Stomach smooth muscle (tissue), 2 donors: Measurements from ENCODE around the gene VPS16.

Experiments
- H3K27ac ChIP-seq: one replicate; pipeline ENCODE4 v1.7.0; 2013; ENCODE audit warnings: mild to moderate bottlenecking, low read length, inconsistent platforms
- H3K27me3 ChIP-seq, 2 donors: one replicate each; pipeline ENCODE4 v1.7.0; 2013; ENCODE audit warnings: low read length in 2 of 2; ENCODE audit not compliant: insufficient read depth in 2 of 2, control insufficient read depth in 1 of 2
- H3K36me3 ChIP-seq, 2 donors: one replicate each; pipeline ENCODE4 v1.7.0; 2013; ENCODE audit warnings: low read length in 2 of 2; ENCODE audit not compliant: control insufficient read depth in 2 of 2, insufficient read depth in 2 of 2
- H3K4me1 ChIP-seq: one replicate; pipeline ENCODE4 v1.7.0; 2013; ENCODE audit warnings: low read length; ENCODE audit not compliant: control insufficient read depth, insufficient read depth
- H3K4me3 ChIP-seq, 2 donors: one replicate each; pipeline ENCODE4 v1.7.0; 2013; ENCODE audit warnings: low read length in 2 of 2
- H3K9ac ChIP-seq, 2 donors: one replicate each; pipeline ENCODE4 v1.7.0; 2013; ENCODE audit warnings: low read length in 2 of 2, mild to moderate bottlenecking in 1 of 2
- H3K9me3 ChIP-seq, 2 donors: one replicate each; pipeline ENCODE4 v1.7.0; 2013; ENCODE audit warnings: low read length in 2 of 2; ENCODE audit not compliant: control insufficient read depth in 2 of 2
- donor health status: healthy.
- donor health status: Pancreatic carcinoma.

The VPS16 gene

DNA sequence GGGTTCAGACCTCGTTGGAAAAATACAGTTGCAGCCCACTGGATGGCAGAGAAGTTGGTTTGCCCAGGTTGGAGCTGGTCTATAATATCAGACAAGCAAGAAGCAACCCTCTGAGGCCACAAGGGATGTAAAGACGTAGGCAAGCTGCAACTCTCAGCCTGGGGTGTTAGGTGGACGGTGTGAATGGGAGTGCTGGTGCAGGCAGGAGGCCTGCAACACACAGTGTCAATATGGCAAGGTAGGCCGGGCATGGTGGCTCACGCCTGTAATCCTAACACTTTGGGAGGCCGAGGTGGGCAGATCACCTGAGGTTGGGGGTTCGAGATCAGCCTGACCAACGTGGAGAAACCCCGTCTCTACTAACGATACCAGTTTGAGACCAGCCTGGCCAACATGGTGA is 10.5 kb downstream of the VPS16 start:
- Histone ChIP-seq H3K9me3 (no peaks in the 10 kb centered on the region), H3K27me3 (no peaks in the 10 kb centered on the region), H3K27ac (no peak overlapping the region), H3K36me3 (peaks cover 0 to 3% of the 10 kb centered on the region in 2 donors), H3K4me3 (no peak overlapping the region), H3K4me1 (no peaks in the 10 kb centered on the region), H3K9ac (no peak overlapping the region)

DNA sequence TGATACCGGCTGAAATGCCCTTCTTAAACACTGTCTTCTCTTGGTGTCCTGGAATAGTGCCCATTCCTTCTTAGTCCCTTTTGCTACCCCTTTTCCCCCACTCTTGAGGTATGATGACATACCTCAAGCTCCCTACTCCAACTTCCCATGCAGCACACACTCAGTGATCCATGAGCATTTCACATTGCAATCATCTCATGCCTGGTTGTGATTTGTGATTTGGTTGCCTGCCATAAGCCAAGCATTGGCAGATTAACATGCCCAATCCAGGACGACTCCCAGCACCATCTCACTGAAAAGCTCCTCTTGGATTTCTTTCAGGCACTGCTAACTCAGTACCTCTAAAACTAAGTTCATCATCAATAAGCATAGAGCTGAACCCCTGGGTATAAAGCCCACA is 18.0 kb downstream of the VPS16 start:
- no peaks in the 10 kb centered on the region for H3K4me1 ChIP-seq
- no peaks in the 10 kb centered on the region for H3K9me3 ChIP-seq
- H3K27ac ChIP-seq = no peak overlapping the region
- no peaks in the 10 kb centered on the region for H3K27me3 ChIP-seq
- no peak overlapping the region for H3K9ac ChIP-seq
- peaks cover 20 to 26% of the 10 kb centered on the region in 2 donors for H3K36me3 ChIP-seq
- no peak overlapping the region for H3K4me3 ChIP-seq

DNA sequence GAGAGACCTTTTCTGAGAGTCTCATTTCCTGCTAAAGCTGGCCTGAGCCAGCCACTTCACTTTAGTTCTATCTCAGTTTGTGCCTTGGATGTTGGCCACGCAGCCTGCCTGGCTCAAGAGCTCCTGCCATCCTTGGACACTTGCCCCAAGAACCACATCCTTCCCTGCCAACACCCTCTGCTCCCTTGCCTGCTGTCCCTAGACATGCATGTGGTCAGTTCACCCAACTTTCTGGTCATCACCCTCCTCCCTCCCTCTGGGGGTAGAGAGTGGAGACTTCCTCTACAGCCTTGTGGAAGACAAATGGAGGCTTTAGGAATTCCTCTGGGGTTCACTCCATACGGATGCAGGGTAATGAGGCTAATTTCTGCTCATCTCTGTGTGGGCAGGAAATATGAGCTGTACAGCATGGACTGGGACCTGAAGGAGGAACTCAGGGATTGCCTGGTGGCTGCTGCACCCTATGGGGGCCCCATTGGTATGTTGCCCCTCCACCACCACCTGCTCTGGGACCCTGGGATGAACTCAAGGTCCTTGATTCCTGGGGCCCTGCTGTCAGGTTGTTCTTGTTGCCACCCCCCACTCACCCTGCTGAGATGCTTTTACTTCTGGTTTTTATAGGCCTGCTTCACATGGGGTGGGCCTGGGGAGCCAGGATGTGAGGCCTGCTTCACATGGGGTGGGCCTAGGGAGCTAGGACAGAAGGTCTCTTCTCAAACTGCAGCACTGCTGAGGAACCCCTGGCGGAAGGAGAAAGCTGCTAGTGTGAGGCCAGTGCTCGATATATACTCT is 19.0 kb downstream of the VPS16 start:
- H3K27me3 ChIP-seq = no peaks in the 10 kb centered on the region

DNA sequence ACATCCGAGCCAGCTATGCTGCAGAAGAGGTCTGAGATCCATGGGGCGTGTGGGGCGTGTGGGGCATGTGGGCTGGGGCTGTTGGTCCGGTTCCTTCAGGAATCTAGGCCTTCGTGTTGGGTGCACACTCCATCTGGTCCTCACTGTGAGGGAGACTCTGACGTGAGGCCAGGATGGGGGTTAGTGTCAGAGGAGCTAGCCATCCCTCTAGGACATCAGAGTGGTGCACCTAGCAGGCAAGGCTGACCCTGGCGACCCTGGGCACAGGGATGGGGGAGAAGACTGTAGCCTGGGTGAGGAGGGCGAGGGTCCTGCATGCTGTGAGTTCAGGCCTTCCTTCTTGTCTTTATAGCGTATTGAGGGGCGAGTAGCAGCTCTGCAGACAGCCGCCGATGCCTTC is 24.1 kb downstream of the VPS16 start:
- no peaks in the 10 kb centered on the region for H3K27me3 ChIP-seq
- no peak overlapping the region for H3K9ac ChIP-seq
- no peaks in the 10 kb centered on the region for H3K4me1 ChIP-seq
- peaks cover 44 to 45% of the 10 kb centered on the region in 2 donors for H3K36me3 ChIP-seq
- H3K27ac ChIP-seq = no peak overlapping the region
- no peak overlapping the region for H3K4me3 ChIP-seq
- H3K9me3 ChIP-seq = no peaks in the 10 kb centered on the region

More for the DNA sequence above, 19.0 kb downstream of the VPS16 start:
- Histone ChIP-seq H3K27ac (no peak overlapping the region), H3K4me3 (no peak overlapping the region), H3K9me3 (no peaks in the 10 kb centered on the region), H3K4me1 (no peaks in the 10 kb centered on the region), H3K9ac (no peak overlapping the region), H3K36me3 (peaks cover 24 to 34% of the 10 kb centered on the region in 2 donors)

DNA sequence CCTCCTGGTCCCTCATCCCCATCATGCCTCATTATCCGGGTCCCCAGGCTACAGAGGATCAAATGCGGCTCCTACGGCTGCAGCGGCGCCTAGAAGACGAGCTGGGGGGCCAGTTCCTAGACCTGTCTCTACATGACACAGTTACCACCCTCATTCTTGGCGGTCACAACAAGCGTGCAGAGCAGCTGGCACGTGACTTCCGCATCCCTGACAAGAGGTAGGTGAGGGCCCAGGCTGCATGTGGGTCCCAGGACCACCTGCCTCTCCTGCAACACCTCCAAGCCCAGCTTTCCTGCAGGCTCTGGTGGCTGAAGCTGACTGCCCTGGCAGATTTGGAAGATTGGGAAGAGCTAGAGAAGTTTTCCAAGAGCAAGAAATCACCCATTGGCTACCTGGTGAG is 24.6 kb downstream of the VPS16 start:
- Histone ChIP-seq H3K9me3 (no peaks in the 10 kb centered on the region), H3K27me3 (no peaks in the 10 kb centered on the region), H3K9ac (no peak overlapping the region), H3K4me1 (no peaks in the 10 kb centered on the region), H3K36me3 (peaks cover 44% of the 10 kb centered on the region in 2 donors), H3K4me3 (no peak overlapping the region), H3K27ac (no peak overlapping the region)

DNA sequence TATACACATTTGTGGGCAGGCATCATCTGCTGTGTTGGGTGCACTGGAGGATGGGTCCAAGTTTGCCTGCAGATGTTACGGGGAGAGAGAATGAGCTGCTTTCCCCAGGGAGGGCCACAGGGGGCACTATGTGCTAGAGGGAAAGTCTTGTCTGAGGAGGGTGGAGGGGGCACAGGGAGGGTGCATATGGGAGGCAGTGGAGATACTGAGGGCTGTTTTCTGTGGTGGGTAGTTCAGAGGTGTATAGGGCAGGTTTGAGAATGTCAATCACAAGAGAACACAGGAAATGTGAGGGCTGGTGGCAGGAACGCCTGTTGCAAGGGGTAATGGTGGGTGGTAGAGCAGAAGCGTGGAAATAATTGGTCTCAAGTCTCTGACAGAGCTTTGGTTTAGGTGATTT is 25.1 kb downstream of the VPS16 start:
- peaks cover 43% of the 10 kb centered on the region in 2 donors for H3K36me3 ChIP-seq
- H3K9ac ChIP-seq = no peak overlapping the region
- no peaks in the 10 kb centered on the region for H3K9me3 ChIP-seq
- H3K27me3 ChIP-seq = no peaks in the 10 kb centered on the region
- H3K4me1 ChIP-seq = no peaks in the 10 kb centered on the region
- H3K27ac ChIP-seq = no peak overlapping the region
- no peak overlapping the region for H3K4me3 ChIP-seq

DNA sequence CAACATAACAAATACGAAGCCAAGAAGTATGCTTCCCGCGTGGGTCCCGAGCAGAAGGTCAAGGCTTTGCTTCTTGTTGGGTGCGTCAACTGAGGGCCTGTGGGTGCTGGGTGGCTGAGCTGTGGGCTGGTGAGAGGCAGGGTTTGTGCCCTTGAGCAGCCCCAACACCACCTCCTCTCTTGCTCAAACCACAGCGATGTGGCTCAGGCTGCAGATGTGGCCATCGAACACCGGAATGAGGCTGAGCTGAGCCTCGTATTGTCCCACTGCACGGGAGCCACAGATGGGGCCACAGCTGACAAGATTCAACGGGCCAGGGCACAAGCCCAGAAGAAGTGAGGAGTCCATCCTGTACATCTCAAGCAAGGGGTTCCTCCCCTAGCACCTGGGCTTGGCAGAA is 25.7 kb downstream of the VPS16 start:
- Histone ChIP-seq H3K4me3 (no peak overlapping the region), H3K36me3 (peaks cover 36 to 37% of the 10 kb centered on the region in 2 donors), H3K27ac (no peak overlapping the region), H3K27me3 (peaks cover 0 to 3% of the 10 kb centered on the region in 2 donors), H3K9me3 (no peaks in the 10 kb centered on the region), H3K4me1 (no peaks in the 10 kb centered on the region), H3K9ac (no peak overlapping the region)

DNA sequence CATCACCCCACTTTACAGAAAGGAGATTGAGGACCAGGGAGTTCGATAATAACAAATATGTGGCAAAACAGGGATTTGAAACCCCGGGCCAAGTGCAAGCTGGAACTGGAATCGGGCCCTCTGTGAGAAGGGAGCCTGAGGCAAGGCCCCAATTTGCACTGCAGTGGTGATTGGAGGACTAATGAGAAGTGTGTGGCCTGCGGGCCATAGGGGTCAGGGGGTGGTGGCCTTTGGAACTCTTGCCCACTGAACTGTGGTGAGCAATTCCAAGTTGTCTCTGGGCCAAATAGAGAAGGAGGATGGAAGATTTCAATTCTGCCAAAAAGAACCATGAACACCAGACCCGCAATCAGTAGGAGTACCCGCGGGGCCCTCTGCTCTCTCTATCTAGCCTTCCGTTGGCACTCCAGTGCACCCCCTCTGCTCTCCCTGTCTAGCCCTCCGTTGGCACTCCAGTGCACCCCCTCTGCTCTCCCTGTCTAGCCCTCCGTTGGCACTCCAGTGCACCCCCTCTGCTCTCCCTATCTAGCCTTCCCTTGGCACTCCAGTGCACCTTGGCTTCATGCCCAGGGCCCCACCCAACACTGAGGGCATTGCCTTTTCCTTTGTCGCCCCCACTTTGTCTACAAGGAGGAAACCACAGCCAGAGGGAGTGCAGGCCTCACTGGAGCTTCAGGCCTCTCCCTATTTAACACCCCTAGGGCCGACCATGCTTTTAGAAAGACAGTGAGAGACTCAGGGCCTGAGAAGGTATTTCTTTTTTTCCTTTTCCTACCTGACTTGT is 26.7 kb downstream of the VPS16 start:
- no peaks in the 10 kb centered on the region for H3K9me3 ChIP-seq
- H3K9ac ChIP-seq = no peak overlapping the region
- H3K36me3 ChIP-seq = peaks cover 27 to 29% of the 10 kb centered on the region in 2 donors
- H3K4me1 ChIP-seq = peaks cover 9% of the 10 kb centered on the region
- H3K27ac ChIP-seq = no peak overlapping the region
- H3K27me3 ChIP-seq = peaks cover 1 to 9% of the 10 kb centered on the region in 2 donors
- H3K4me3 ChIP-seq = no peak overlapping the region

DNA sequence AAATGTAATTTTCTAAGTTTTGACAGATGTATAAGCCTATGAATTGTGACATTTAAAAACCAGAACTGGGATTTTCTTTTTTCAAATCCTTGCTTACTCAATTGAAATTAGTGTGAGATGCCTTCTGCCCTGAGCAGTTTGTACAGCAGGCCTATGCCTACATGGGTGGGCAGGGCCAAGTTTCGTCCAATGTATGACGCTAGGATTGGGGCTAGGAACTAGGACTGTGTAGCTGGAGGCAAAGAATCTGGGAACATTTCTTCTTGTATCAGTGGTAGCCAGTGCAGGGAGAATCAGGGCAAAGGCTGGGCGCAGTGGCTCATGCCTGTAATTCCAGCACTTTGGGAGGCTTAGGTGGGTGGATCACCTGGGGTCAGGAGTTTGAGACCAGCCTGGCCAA is 28.8 kb downstream of the VPS16 start:
- no peaks in the 10 kb centered on the region for H3K9me3 ChIP-seq
- no peak overlapping the region for H3K27ac ChIP-seq
- H3K36me3 ChIP-seq = peaks cover 14 to 21% of the 10 kb centered on the region in 2 donors
- no peak overlapping the region for H3K9ac ChIP-seq
- H3K27me3 ChIP-seq = peaks cover 5 to 11% of the 10 kb centered on the region in 2 donors
- H3K4me1 ChIP-seq = peaks cover 19% of the 10 kb centered on the region
- no peak overlapping the region for H3K4me3 ChIP-seq

DNA sequence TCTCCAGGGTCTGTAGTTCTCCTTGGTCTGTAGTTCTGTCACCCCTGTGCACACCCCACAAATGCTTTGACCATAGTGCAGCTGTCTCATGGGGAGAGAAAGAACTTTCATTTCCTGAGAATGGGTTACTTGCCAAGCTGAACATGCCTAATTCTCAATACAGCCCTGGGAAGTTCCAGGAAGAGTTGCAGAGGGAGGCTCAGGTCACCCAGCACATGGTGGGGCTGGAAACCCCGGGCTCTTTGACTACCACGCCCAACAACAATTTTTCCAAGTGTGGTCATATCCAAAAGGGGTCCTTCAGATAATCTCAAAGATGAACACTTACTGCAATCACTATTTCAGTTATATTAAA is 30.5 kb downstream of the VPS16 start:
- Histone ChIP-seq H3K4me3 (no peak overlapping the region), H3K9me3 (no peaks in the 10 kb centered on the region), H3K36me3 (peaks cover 8% of the 10 kb centered on the region in 2 donors), H3K27me3 (peaks cover 5 to 11% of the 10 kb centered on the region in 2 donors), H3K9ac (no peak overlapping the region), H3K4me1 (peaks cover 36% of the 10 kb centered on the region), H3K27ac (no peak overlapping the region)
